OCI-LY1 (cell line): ENCODE results near the gene RAMP3.

Experiments
- H2AFZ ChIP-seq: fragments of 200-600 bp; sonication (generic), shearing (Covaris generic); 2 replicates; pipeline ENCODE4 v1.6.0; 2014; ENCODE audit warnings: antibody characterized with exemption, mild to moderate bottlenecking, low read length
- H3F3A ChIP-seq: fragments of 200-600 bp; sonication (generic), shearing (Covaris generic); 2 replicates; pipeline ENCODE4 v1.6.0; 2014; ENCODE audit warnings: mild to moderate bottlenecking, antibody characterized with exemption, low read length, moderate library complexity; ENCODE audit not compliant: insufficient read depth
- H3K27ac ChIP-seq: fragments of 200-600 bp; sonication (generic); 2 replicates; pipeline ENCODE4 v1.5.1; 2014; ENCODE audit warnings: low read length, mixed run types, mild to moderate bottlenecking, low read depth; ENCODE audit not compliant: poor library complexity, severe bottlenecking
- H3K27me3 ChIP-seq: fragments of 200-600 bp; sonication (generic); 2 replicates; pipeline ENCODE4 v1.6.0; 2014; ENCODE audit warnings: antibody characterized with exemption, mild to moderate bottlenecking, low read length, moderate library complexity; ENCODE audit not compliant: insufficient read depth
- H3K36me3 ChIP-seq: fragments of 200-600 bp; sonication (generic); 2 replicates; pipeline ENCODE4 v1.6.1; 2014; ENCODE audit warnings: mild to moderate bottlenecking, antibody characterized with exemption, low read length, moderate library complexity, mixed read lengths; ENCODE audit not compliant: insufficient read depth
- H3K4me1 ChIP-seq: fragments of 200-600 bp; sonication (generic); 2 replicates; pipeline ENCODE4 v1.5.1; 2014; ENCODE audit warnings: mild to moderate bottlenecking, low read length, moderate library complexity; ENCODE audit not compliant: insufficient read depth, severe bottlenecking
- H3K4me2 ChIP-seq: fragments of 200-600 bp; sonication (generic), shearing (Covaris generic); 2 replicates; pipeline ENCODE4 v1.6.1; 2014; ENCODE audit warnings: low read length
- H3K4me3 ChIP-seq: fragments of 200-600 bp; sonication (generic); 2 replicates; pipeline ENCODE4 v1.5.1; 2014; ENCODE audit warnings: low read length, low read depth, mild to moderate bottlenecking, mixed read lengths; ENCODE audit not compliant: poor library complexity, severe bottlenecking
- H3K79me2 ChIP-seq: fragments of 200-600 bp; shearing (Covaris generic); 2 replicates; pipeline ENCODE4 v1.6.1; 2016; ENCODE audit warnings: mixed run types, low read length, mixed read lengths; ENCODE audit not compliant: insufficient read depth
- H3K9ac ChIP-seq: fragments of 200-600 bp; sonication (generic), shearing (Covaris generic); 2 replicates; pipeline ENCODE4 v1.6.1; 2014; ENCODE audit warnings: mild to moderate bottlenecking, low read length, mixed read lengths
- H3K9me2 ChIP-seq: fragments of 200-600 bp; sonication (generic), shearing (Covaris generic); 2 replicates; pipeline ENCODE4 v1.6.1; 2014; ENCODE audit warnings: low read depth, mild to moderate bottlenecking, low read length, mixed read lengths
- H3K9me3 ChIP-seq: fragments of 200-600 bp; shearing (Covaris generic); 2 replicates; pipeline ENCODE4 v1.6.1; 2014; ENCODE audit warnings: low read length, mixed read lengths
- H4K20me1 ChIP-seq: fragments of 200-600 bp; sonication (generic), shearing (Covaris generic); 2 replicates; pipeline ENCODE4 v1.6.0; 2016; ENCODE audit warnings: mild to moderate bottlenecking, low read length; ENCODE audit not compliant: insufficient read depth
- EZH2 ChIP-seq: fragments of 200-600 bp; sonication (generic), shearing (Covaris generic); IDR thresholded peaks from 2 replicates; pipeline ENCODE4 v1.8.0; 2017; ENCODE audit warnings: borderline replicate concordance, mixed run types, mild to moderate bottlenecking, antibody characterized with exemption, low read length, moderate library complexity, mixed read lengths
- TF ChIP-seq, protein P1 (sequence below): fragments of 200-600 bp; sonication (generic), shearing (Covaris generic); IDR thresholded peaks from 2 replicates; pipeline ENCODE4 v1.5.1; 2017; ENCODE audit warnings: mild to moderate bottlenecking, antibody characterized with exemption, low read length, moderate library complexity, mixed read lengths

The RAMP3 gene

DNA sequence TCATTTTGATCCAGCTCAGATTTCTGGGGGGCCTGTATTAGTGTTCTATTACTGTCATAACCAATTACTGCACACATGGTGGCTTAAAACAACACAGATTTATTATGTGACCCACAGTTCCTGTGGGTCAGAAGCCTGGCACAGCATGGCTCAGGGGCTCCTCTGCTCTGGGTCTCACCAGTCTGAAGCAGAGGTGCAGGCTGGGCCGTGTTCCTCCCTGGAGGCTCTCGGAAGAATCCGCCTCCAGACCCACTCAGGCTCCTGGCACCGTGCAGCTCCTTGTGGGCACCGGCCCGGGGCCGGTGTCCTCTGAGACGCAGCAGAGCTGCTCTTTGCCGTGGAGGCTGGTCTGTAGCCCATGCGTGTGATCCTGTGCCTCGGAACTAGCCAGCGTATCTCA is 61.5 kb downstream of the RAMP3 start:
- no peaks in the 10 kb centered on the region for H3K79me2 ChIP-seq
- no peak for TF ChIP-seq EZH2
- TF ChIP-seq, protein P1, sequence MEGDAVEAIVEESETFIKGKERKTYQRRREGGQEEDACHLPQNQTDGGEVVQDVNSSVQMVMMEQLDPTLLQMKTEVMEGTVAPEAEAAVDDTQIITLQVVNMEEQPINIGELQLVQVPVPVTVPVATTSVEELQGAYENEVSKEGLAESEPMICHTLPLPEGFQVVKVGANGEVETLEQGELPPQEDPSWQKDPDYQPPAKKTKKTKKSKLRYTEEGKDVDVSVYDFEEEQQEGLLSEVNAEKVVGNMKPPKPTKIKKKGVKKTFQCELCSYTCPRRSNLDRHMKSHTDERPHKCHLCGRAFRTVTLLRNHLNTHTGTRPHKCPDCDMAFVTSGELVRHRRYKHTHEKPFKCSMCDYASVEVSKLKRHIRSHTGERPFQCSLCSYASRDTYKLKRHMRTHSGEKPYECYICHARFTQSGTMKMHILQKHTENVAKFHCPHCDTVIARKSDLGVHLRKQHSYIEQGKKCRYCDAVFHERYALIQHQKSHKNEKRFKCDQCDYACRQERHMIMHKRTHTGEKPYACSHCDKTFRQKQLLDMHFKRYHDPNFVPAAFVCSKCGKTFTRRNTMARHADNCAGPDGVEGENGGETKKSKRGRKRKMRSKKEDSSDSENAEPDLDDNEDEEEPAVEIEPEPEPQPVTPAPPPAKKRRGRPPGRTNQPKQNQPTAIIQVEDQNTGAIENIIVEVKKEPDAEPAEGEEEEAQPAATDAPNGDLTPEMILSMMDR = no peak
- no peaks in the 10 kb centered on the region for H3K9me3 ChIP-seq
- no peak overlapping the region for H3K9ac ChIP-seq
- H3K4me1 ChIP-seq = no peaks in the 10 kb centered on the region
- H4K20me1 ChIP-seq = no peaks in the 10 kb centered on the region
- no peaks in the 10 kb centered on the region for H3K9me2 ChIP-seq
- no peak overlapping the region for H3K27ac ChIP-seq
- 0 out of 2 replicates have a peak, but pooled peaks cover 5% of the 10 kb centered on the region for H3K27me3 ChIP-seq
- H3K36me3 ChIP-seq = no peaks in the 10 kb centered on the region
- no peak overlapping the region for H2AFZ ChIP-seq
- no peak overlapping the region for H3K4me2 ChIP-seq
- no peak overlapping the region for H3K4me3 ChIP-seq
- no peaks in the 10 kb centered on the region for H3F3A ChIP-seq

DNA sequence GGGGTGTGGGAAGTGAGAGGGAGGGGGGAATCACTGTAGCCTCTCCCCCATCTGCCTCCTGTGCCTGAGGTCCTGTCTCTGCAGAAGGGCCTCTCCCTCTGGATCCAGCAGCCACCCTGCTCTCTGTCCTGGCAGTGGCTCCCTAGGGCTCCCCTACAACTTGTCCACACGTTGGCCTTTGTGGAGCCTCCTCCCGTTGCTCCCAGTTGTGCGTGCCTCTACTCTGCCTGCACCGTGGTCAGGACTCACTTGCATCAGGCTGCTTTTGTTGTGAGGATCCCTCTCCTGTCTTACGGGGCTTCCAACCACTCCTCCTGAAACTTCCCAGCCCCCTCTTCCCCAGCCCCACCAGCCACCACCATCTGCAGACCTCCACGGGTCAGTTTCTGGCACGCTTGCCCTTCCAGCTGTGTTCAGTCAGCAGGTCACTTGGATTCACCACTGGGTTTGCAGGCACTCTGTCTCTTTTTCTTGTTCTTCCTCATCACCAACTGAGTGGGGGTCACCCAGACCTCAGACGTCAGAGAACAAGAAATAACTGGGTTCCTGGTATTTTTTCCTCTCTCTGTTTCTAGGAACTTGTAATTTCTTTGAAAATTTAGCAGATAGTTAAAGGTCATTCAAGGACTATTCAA is 62.3 kb downstream of the RAMP3 start:
- Histone ChIP-seq H3K36me3 (no peaks in the 10 kb centered on the region), H3K27me3 (0 out of 2 replicates have a peak, but pooled peaks cover 5% of the 10 kb centered on the region), H3K4me3 (no peak overlapping the region), H3F3A (no peaks in the 10 kb centered on the region), H3K27ac (no peak overlapping the region), H4K20me1 (no peaks in the 10 kb centered on the region), H3K9me3 (no peaks in the 10 kb centered on the region), H3K4me1 (no peaks in the 10 kb centered on the region), H2AFZ (no peak overlapping the region), H3K9ac (no peak overlapping the region), H3K9me2 (no peaks in the 10 kb centered on the region), H3K79me2 (no peaks in the 10 kb centered on the region), H3K4me2 (no peak overlapping the region)
- TF ChIP-seq, protein P1 = no peak
- no peak for TF ChIP-seq EZH2

DNA sequence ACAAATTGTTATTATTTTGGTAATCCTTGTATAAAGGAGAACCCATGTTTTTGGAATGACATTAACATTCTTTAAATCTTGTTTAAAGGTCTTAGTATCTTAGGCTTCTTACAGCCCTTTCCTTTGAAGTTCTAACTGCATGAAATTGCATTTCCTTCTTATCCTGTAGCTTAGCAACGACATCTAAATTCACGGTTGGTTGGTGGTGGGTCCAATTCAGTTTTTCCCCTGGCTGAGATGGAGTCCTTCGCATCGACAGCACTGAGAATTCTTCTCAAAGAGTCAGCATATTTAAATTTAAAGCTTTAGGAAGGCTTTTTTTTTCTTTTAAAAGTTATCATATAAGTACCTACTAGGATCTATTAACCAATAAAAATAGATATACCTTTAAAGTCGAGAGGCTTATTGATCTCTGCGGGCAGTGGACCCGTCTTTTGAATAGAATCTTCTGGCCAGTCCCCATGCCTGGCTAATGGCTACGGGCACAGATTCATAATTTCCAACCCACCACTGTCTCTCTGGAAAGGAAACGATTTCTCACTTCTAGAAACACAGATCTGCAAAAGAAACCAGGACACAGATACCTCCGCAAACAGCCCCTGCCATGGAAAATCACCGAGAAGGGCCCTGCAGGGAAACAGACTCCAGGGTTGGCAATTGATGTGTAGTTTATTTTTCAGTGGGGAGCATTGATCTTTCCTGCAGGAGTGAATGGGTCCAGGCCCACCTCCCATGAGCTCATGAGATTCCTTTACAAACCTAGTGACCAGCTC is 63.4 kb downstream of the RAMP3 start:
- H3K79me2 ChIP-seq = no peaks in the 10 kb centered on the region
- H3K9ac ChIP-seq = no peak overlapping the region
- H3K27ac ChIP-seq = no peak overlapping the region
- H3K4me1 ChIP-seq = no peaks in the 10 kb centered on the region
- H3K9me2 ChIP-seq = no peaks in the 10 kb centered on the region
- no peaks in the 10 kb centered on the region for H3K9me3 ChIP-seq
- no peak overlapping the region for H2AFZ ChIP-seq
- H3K27me3 ChIP-seq = 0 out of 2 replicates have a peak, but pooled peaks cover 5% of the 10 kb centered on the region
- H3K4me2 ChIP-seq = no peak overlapping the region
- TF ChIP-seq, protein P1 = no peak
- TF ChIP-seq EZH2 = no peak
- no peaks in the 10 kb centered on the region for H4K20me1 ChIP-seq
- no peaks in the 10 kb centered on the region for H3K36me3 ChIP-seq
- H3F3A ChIP-seq = no peaks in the 10 kb centered on the region
- H3K4me3 ChIP-seq = no peak overlapping the region
